OCI-LY7 (cell line): Measurements from ENCODE around the gene BMPER. TPM values are rescaled to one million over a fixed set of nuclear protein-coding genes. Genes with fewer than 3 reads are reported as not detected.

ENCODE experiments used
- BruUV-seq: library from RNA; stranded (reverse); fragments of 400-500 nt; replicated peaks from 2 replicates; lab custom pipeline; 2021; lab: Mats Ljungman, UMichigan
- CTCF ChIA-PET: fragments of 300-600 bp; sonication (Branson Sonifier 250); formaldehyde crosslinking; loops from one replicate; lab custom pipeline; 2022; ENCODE audit warnings: antibody characterized with exemption; ENCODE audit not compliant: unreplicated experiment; lab: Charles Lee
- POLR2A ChIA-PET: fragments of 300-600 bp; sonication (Branson Sonifier 250); formaldehyde crosslinking; loops from one replicate; lab custom pipeline; 2022; ENCODE audit warnings: antibody characterized with exemption; lab: Charles Lee
- DNase-seq: peaks from one replicate; pipeline ENCODE4 v3.0.0-alpha.2; 2015; ENCODE audit warnings: low spot score
- H2AFZ ChIP-seq: fragments of 200-600 bp; sonication (generic), shearing (Covaris generic); 2 replicates; pipeline ENCODE4 v1.6.1; 2014; ENCODE audit warnings: mild to moderate bottlenecking, antibody characterized with exemption, low read length, moderate library complexity
- H3K27ac ChIP-seq: fragments of 200-600 bp; sonication (generic); 2 replicates; pipeline ENCODE4 v1.5.1; 2014; ENCODE audit warnings: mixed run types, low read depth, mild to moderate bottlenecking, moderate library complexity, low read length, inconsistent platforms; ENCODE audit not compliant: poor library complexity, severe bottlenecking
- H3K36me3 ChIP-seq: fragments of 200-600 bp; sonication (generic); 2 replicates; pipeline ENCODE4 v1.6.1; 2014; ENCODE audit warnings: mild to moderate bottlenecking, antibody characterized with exemption, low read length, moderate library complexity, mixed read lengths; ENCODE audit not compliant: insufficient read depth
- H3K4me1 ChIP-seq: fragments of 200-600 bp; sonication (generic); 2 replicates; pipeline ENCODE4 v1.5.1; 2014; ENCODE audit warnings: mild to moderate bottlenecking, low read length; ENCODE audit not compliant: insufficient read depth, poor library complexity, severe bottlenecking
- H3K4me2 ChIP-seq: fragments of 200-600 bp; sonication (generic); 2 replicates; pipeline ENCODE4 v1.6.1; 2014; ENCODE audit warnings: mild to moderate bottlenecking, low read length
- H3K4me3 ChIP-seq: fragments of 200-600 bp; sonication (generic); 2 replicates; pipeline ENCODE4 v1.5.1; 2014; ENCODE audit warnings: mild to moderate bottlenecking, low read depth, low read length; ENCODE audit not compliant: poor library complexity, severe bottlenecking
- H3K79me2 ChIP-seq: fragments of 200-600 bp; sonication (generic); 2 replicates; pipeline ENCODE4 v1.6.1; 2016; ENCODE audit warnings: low read depth, mild to moderate bottlenecking, low read length, moderate library complexity, mixed read lengths; ENCODE audit not compliant: insufficient read depth
- H3K9me2 ChIP-seq: fragments of 200-600 bp; sonication (generic); 2 replicates; pipeline ENCODE4 v1.6.1; 2016; ENCODE audit warnings: mild to moderate bottlenecking, low read length, mixed read lengths; ENCODE audit not compliant: insufficient read depth
- H3K9me3 ChIP-seq: fragments of 200-600 bp; sonication (generic); 2 replicates; pipeline ENCODE4 v1.6.1; 2014; ENCODE audit warnings: mild to moderate bottlenecking, mixed run types, low read length, mixed read lengths
- H4K20me1 ChIP-seq: fragments of 200-600 bp; sonication (generic); 2 replicates; pipeline ENCODE4 v1.6.1; 2014; ENCODE audit warnings: mild to moderate bottlenecking, antibody characterized with exemption, low read length, moderate library complexity, mixed read lengths; ENCODE audit not compliant: insufficient read depth
- CTCF ChIP-seq: fragments of 200-600 bp; sonication (generic); conservative IDR thresholded peaks from 2 replicates; pipeline ENCODE4 v1.5.1; 2014; ENCODE audit warnings: mild to moderate bottlenecking, antibody characterized with exemption, low read length, moderate library complexity, mixed read lengths
- EZH2phosphoT487 ChIP-seq: fragments of 200-600 bp; sonication (generic); IDR thresholded peaks from 2 replicates; pipeline ENCODE4 v1.6.1; 2018; ENCODE audit warnings: low read depth, borderline replicate concordance, mild to moderate bottlenecking, mixed run types, antibody characterized with exemption, low read length, moderate library complexity, mixed read lengths
- intact Hi-C: fragments of 100-400 bp; cut with micrococcal nuclease; formaldehyde crosslinking; loops from one replicate; pipeline ENCODE4 v1.10.0; 2022; ENCODE audit not compliant: unreplicated experiment
- total RNA-seq, 2 experiments: library from RNA; depleted of rRNA in 1 of 2; stranded (reverse); fragments of >200 nt in 1 of 2; shearing (Covaris generic) in 1 of 2; gene quantifications; 2 replicates each; pipeline ENCODE4 v1.2.3, GENCODE V29; 2014 to 2022

The BMPER gene
- total RNA-seq, 2 experiments from 2014 or later, result not detected

- ChIA-PET POLR2A (interaction anchor here (0.6 kb wide), 1 partner anchor 14 kb away, joined by 3 read pairs; no protein-coding TSS in a partner anchor), CTCF (no interaction called here)
- DNase-seq, result no peak
- Histone ChIP-seq H3K4me3 (no peak overlapping the region), H3K36me3 (no peaks in the 10 kb centered on the region), H4K20me1 (no peaks in the 10 kb centered on the region), H3K9me3 (no peaks in the 10 kb centered on the region), H3K4me1 (no peaks in the 10 kb centered on the region), H3K9me2 (no peaks in the 10 kb centered on the region), H3K4me2 (no peak overlapping the region), H3K79me2 (no peaks in the 10 kb centered on the region), H2AFZ (no peak overlapping the region), H3K27ac (no peak overlapping the region)
- no TSS peak for BruUV-seq
- TF ChIP-seq CTCF (no peak), EZH2phosphoT487 (no peak)
- intact Hi-C loops, result no loop called here
Observed at GRCh38 chr7:33986951-33987947, 81.9 kb downstream of the BMPER start.

GRCh38 chr7:33996899-33997298 is 91.6 kb downstream of the BMPER start:
- H3K4me2 ChIP-seq, result no peak overlapping the region
- no peaks in the 10 kb centered on the region for H4K20me1 ChIP-seq
- no TSS peak for BruUV-seq

More at GRCh38 chr7:33996899-33997298, 91.6 kb downstream of the BMPER start:
- ChIA-PET POLR2A (no interaction called here), CTCF (no interaction called here)
- no peak overlapping the region for H3K4me3 ChIP-seq
- H3K4me1 ChIP-seq, result no peaks in the 10 kb centered on the region
- intact Hi-C loops, result no loop called here
- DNase-seq, result no peak
- TF ChIP-seq EZH2phosphoT487 (no peak), CTCF (no peak)
- no peaks in the 10 kb centered on the region for H3K36me3 ChIP-seq
- no peaks in the 10 kb centered on the region for H3K79me2 ChIP-seq
- H3K9me2 ChIP-seq, result no peaks in the 10 kb centered on the region
- H3K9me3 ChIP-seq, result no peaks in the 10 kb centered on the region
- H2AFZ ChIP-seq, result no peak overlapping the region
- H3K27ac ChIP-seq, result no peak overlapping the region
